GM23248 (cell line): ENCODE measurements around the gene HOXC11.

Experiments
- EZH2 ChIP-seq: fragments of 200-600 bp; sonication (generic); IDR thresholded peaks from 2 replicates; pipeline ENCODE4 v1.6.1; 2018; ENCODE audit warnings: antibody characterized with exemption, mild to moderate bottlenecking; ENCODE audit not compliant: insufficient read depth, poor library complexity, severe bottlenecking
- EZH2phosphoT487 ChIP-seq: fragments of 200-600 bp; sonication (generic); IDR thresholded peaks from 2 replicates; pipeline ENCODE4 v1.6.1; 2018; ENCODE audit warnings: antibody characterized with exemption, moderate library complexity, mild to moderate bottlenecking, low read depth; ENCODE audit not compliant: insufficient read depth

DNA sequence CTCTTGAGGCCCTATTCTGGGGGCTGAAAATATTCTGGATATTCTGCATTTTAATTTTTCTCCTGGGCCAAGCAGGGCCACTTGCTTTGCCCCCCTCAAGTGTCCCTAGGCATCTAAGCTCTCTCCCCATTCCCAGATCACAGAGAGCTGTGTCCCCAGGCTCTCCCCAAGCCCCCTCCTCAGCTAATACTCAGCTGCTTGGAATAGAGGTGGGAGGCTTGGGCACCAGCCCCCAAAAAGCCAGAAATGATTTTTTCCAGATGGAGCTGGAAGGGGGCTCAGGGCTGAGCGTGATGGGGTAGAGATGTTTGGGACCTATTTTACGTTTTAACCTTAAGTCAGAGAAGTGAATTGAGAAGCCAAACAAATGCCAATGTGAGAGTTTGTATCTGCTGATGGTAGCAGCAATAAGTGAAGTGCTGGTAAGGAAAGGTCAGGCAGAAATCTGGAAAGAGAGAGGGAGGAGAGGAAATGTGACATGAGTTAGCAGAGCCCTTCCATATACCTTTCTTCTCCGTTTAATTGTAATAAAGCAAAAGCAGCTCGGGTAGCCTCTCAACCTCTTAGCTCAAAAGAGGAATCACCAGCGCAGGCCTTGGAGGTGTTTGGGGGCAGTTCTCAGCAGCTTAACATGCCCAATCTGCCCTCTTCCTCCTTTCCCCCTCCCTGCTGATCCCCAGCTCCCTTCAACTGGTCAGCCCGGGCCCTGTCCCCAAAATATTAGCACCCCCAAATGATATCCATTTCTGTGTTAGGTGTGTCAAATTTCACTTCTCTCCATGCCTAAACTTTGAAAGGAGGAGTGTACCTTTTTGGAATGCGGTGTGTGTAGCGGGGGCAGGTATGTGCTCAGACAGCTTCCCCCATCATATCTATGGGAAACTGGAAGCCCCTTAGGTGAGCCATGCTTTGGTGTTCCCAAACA, 50.3 kb downstream of the HOXC11 start:
- TF ChIP-seq EZH2 (no peak), EZH2phosphoT487 (no peak)
